AG04450 (cell line): ENCODE measurements around the gene ATF2. TPM values are rescaled to one million over a fixed set of nuclear protein-coding genes. Genes with fewer than 3 reads are reported as not detected.

Experiments used
- CTCF ChIA-PET: fragments of 300-600, 350-600 bp; formaldehyde crosslinking; extraction: SDS; loops from one replicate; lab custom pipeline; 2022; ENCODE audit warnings: antibody characterized with exemption, inconsistent platforms; lab: Charles Lee
- POLR2A ChIA-PET: fragments of 350-600 bp; formaldehyde crosslinking; extraction: SDS; loops from one replicate; lab custom pipeline; 2021; ENCODE audit warnings: antibody characterized with exemption, inconsistent platforms; lab: Yijun Ruan, JAX
- DNase-seq: peaks from one replicate; pipeline ENCODE4 v3.0.0-alpha.2; 2011; ENCODE audit warnings: low read depth, low spot score
- H3K27ac ChIP-seq: one replicate; pipeline ENCODE4 v1.5.1; 2012; ENCODE audit warnings: low read depth, low read length, control low read depth
- H3K27me3 ChIP-seq: one replicate; pipeline ENCODE4 v1.6.0; 2012; ENCODE audit warnings: low read length; ENCODE audit not compliant: control insufficient read depth, insufficient read depth
- H3K4me3 ChIP-seq: 2 replicates; pipeline ENCODE4 v1.5.1; 2011; ENCODE audit warnings: mild to moderate bottlenecking, low read depth, low read length, control low read depth
- H3K9me3 ChIP-seq: 2 replicates; pipeline ENCODE4 v1.5.1; 2012; ENCODE audit warnings: low read length; ENCODE audit not compliant: control insufficient read depth, insufficient read depth
- CTCF ChIP-seq: IDR thresholded peaks from 2 replicates; pipeline ENCODE4 v1.5.1; 2011; ENCODE audit warnings: low read depth, low read length, control low read depth, inconsistent platforms
- polyA plus RNA-seq: library from polyadenylated mRNA; depleted of rRNA; stranded (reverse); fragments of >200 nt; gene quantifications from 2 replicates; pipeline ENCODE4 v1.2.3, GENCODE V29; 2011

Gene ATF2
- polyA plus RNA-seq, 1 experiment = 70.1 TPM

- POLR2A ChIA-PET = no interaction called here
- H3K27me3 ChIP-seq = no peaks in the 10 kb centered on the region
- CTCF ChIA-PET = no interaction called here
- H3K27ac ChIP-seq = no peak overlapping the region
- H3K9me3 ChIP-seq = no peaks in the 10 kb centered on the region
- no peak overlapping the region for H3K4me3 ChIP-seq
- no peak for TF ChIP-seq CTCF
- no peak for DNase-seq
Observed at GRCh38 chr2:175143678-175144077, 24.3 kb downstream of the ATF2 start.

- Histone ChIP-seq H3K9me3 (no peaks in the 10 kb centered on the region), H3K4me3 (no peak overlapping the region), H3K27ac (no peak overlapping the region), H3K27me3 (no peaks in the 10 kb centered on the region)
- DNase-seq = no peak
- ChIA-PET POLR2A (no interaction called here), CTCF (interaction anchor here (1.1 kb wide), 1 partner anchor 32 kb away, joined by 3 read pairs; no protein-coding TSS in a partner anchor)
- TF ChIP-seq CTCF = no peak
Observed at GRCh38 chr2:175143191-175143590, 24.8 kb downstream of the ATF2 start.

- DNase-seq = no peak
- CTCF ChIA-PET = interaction anchor here (1.2 kb wide), 1 partner anchor 443 kb away, joined by 5 read pairs; no protein-coding TSS in a partner anchor
- TF ChIP-seq CTCF = no peak
Observed at GRCh38 chr2:175140332-175140731, 27.7 kb downstream of the ATF2 start.

GRCh38 chr2:175137793-175138192, 30.2 kb downstream of the ATF2 start:
- no peak for DNase-seq
- no peak overlapping the region for H3K27ac ChIP-seq
- no peak for TF ChIP-seq CTCF
- ChIA-PET CTCF (interaction anchor here (0.7 to 1.6 kb wide), 6 partner anchors 13 to 441 kb away, joined by 3 to 6 read pairs (median 4); no protein-coding TSS in a partner anchor), POLR2A (no interaction called here)
- H3K4me3 ChIP-seq = no peak overlapping the region
- H3K27me3 ChIP-seq = no peaks in the 10 kb centered on the region
- no peaks in the 10 kb centered on the region for H3K9me3 ChIP-seq

More at GRCh38 chr2:175140332-175140731, 27.7 kb downstream of the ATF2 start:
- H3K4me3 ChIP-seq = no peak overlapping the region
- no peaks in the 10 kb centered on the region for H3K9me3 ChIP-seq
- H3K27ac ChIP-seq = no peak overlapping the region
- POLR2A ChIA-PET = no interaction called here
- H3K27me3 ChIP-seq = no peaks in the 10 kb centered on the region

GRCh38 chr2:175136334-175137215, 31.4 kb downstream of the ATF2 start:
- TF ChIP-seq CTCF = no peak
- no peak for DNase-seq
- no peak overlapping the region for H3K4me3 ChIP-seq
- no peaks in the 10 kb centered on the region for H3K9me3 ChIP-seq
- H3K27ac ChIP-seq = no peak overlapping the region
- ChIA-PET CTCF (interaction anchor here (0.9 to 1.6 kb wide), 4 partner anchors 12 to 439 kb away, joined by 3 to 6 read pairs (median 4); no protein-coding TSS in a partner anchor), POLR2A (no interaction called here)
- H3K27me3 ChIP-seq = no peaks in the 10 kb centered on the region
